ENCODE data around the gene FADS2. TPM values are rescaled to one million over a fixed set of nuclear protein-coding genes. Genes with fewer than 3 reads are reported as not detected.

Gene FADS2
- total and polyA plus RNA-seq, 2 experiments from 2014 or later, result 124 to 392 TPM

DNA sequence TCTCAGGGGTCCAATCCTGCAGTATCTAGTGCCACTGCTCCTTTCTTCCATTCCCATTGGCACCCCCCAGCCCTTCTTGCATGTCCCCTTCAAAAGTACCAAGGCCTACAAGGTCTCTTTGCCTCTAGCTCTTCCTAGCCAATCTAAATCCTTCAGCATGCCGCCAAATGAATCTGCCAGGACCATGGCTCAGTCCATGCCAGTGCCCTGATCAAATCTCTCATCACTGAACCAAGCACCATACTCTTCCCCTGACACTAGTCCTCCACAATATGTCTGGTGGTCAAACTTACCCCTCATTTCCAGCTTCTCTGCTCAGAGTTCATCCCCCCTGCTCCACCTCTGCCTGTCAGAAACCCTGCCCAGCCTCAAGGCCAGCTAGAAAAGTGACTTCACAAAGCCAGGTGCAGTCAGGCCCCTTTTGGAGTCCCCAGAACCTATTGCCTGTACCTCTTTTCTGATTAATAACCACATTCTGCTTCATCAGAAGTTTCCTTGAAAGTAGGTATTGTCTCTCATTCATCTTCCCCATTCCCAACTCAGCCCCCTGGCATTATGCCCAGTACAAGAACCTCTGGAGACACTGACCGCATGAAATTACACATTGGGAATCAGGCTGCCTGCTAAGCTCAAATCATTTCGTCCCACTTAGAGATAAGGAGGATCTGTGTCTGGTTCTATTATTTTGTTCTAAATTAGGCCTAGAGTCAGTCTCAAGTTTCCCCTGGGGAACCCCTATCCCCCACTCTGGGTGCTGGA is 24.0 kb upstream of the FADS2 start:
- Histone ChIP-seq H4K20me1 (replicated peaks; ENCODE audit: insufficient read depth) (peaks cover 13% of the 10 kb centered on the region), H3K79me2 (replicated peaks; ENCODE audit: insufficient read depth) (no peaks in the 10 kb centered on the region; the same call in 1 of the 2 replicates), H3K9me2 (ENCODE audit: insufficient read depth) (no peaks in the 10 kb centered on the region), H3F3A (replicated peaks; ENCODE audit: low read depth) (peaks cover 11% of the 10 kb centered on the region), H3K27ac (ENCODE audit: low read depth) (no peak overlapping the region), H2AFZ (no peak overlapping the region), H3K4me3 (no peak overlapping the region), H3K4me2 (no peak overlapping the region), H3K27me3 (ENCODE audit: insufficient read depth) (no peaks in the 10 kb centered on the region), H3K36me3 (ENCODE audit: insufficient read depth) (peaks cover 45% of the 10 kb centered on the region), H3K4me1 (ENCODE audit: insufficient read depth) (no peaks in the 10 kb centered on the region)
- H3K4me3 Mint-ChIP-seq, result no peak overlapping the region
- no peak for ATAC-seq
- H3K9me3 Mint-ChIP-seq, result no peaks in the 10 kb centered on the region
- peaks cover 89% of the 10 kb centered on the region for H3K36me3 Mint-ChIP-seq (ENCODE audit: low read depth)
- no peak for TF ChIP-seq ZNF331 (CRISPR knock-in tag; IDR thresholded peaks at IDR 0.05; ENCODE audit: low read depth)
- no peak for TF ChIP-seq NANOG (IDR thresholded peaks at IDR 0.05; ENCODE audit: borderline replicate concordance)
- no peak for DNase-seq (ENCODE audit: low spot score)
- no peaks in the 10 kb centered on the region for H3K4me1 Mint-ChIP-seq
- H3K27me3 Mint-ChIP-seq (ENCODE audit: insufficient read depth, low read depth, poor library complexity), result peaks cover 3% of the 10 kb centered on the region
- no peak overlapping the region for H3K27ac Mint-ChIP-seq

DNA sequence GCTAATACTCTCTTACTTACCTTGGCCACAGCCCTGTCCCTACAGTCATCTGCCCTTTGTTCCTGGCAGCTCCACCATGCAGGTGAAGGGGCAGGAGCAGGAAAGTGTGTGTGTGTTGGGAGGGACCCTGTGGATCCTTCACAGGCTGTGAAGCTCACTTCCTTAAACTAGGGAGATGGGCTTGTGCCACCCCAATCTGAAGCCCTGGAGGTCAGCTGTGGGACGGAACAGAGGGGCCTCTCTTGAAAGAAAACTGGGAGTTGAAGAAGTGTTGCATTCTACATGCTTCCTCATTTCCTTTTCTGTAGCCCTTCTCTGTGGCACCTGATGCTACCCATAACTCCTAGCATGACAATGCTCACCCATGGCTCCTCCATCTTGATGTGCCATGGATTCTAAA is 23.0 kb upstream of the FADS2 start:
- H3K27me3 Mint-ChIP-seq (ENCODE audit: insufficient read depth, low read depth, poor library complexity), result peaks cover 3% of the 10 kb centered on the region
- Histone ChIP-seq H3F3A (replicated peaks; ENCODE audit: low read depth) (peaks cover 8% of the 10 kb centered on the region; the same call in 1 of the 2 replicates), H2AFZ (no peak overlapping the region), H3K4me3 (no peak overlapping the region), H3K4me1 (ENCODE audit: insufficient read depth) (no peaks in the 10 kb centered on the region), H3K79me2 (replicated peaks; ENCODE audit: insufficient read depth) (no peaks in the 10 kb centered on the region), H3K27me3 (ENCODE audit: insufficient read depth) (no peaks in the 10 kb centered on the region), H3K9me2 (ENCODE audit: insufficient read depth) (no peaks in the 10 kb centered on the region), H4K20me1 (replicated peaks; ENCODE audit: insufficient read depth) (peaks cover 13% of the 10 kb centered on the region), H3K4me2 (no peak overlapping the region), H3K36me3 (ENCODE audit: insufficient read depth) (peaks cover 56% of the 10 kb centered on the region), H3K27ac (ENCODE audit: low read depth) (no peak overlapping the region)
- no peaks in the 10 kb centered on the region for H3K4me1 Mint-ChIP-seq
- DNase-seq (ENCODE audit: low spot score) (no peak), ATAC-seq (no peak)
- H3K9me3 Mint-ChIP-seq, result no peaks in the 10 kb centered on the region
- H3K36me3 Mint-ChIP-seq (ENCODE audit: low read depth), result peaks cover 87% of the 10 kb centered on the region
- TF ChIP-seq, protein P1, sequence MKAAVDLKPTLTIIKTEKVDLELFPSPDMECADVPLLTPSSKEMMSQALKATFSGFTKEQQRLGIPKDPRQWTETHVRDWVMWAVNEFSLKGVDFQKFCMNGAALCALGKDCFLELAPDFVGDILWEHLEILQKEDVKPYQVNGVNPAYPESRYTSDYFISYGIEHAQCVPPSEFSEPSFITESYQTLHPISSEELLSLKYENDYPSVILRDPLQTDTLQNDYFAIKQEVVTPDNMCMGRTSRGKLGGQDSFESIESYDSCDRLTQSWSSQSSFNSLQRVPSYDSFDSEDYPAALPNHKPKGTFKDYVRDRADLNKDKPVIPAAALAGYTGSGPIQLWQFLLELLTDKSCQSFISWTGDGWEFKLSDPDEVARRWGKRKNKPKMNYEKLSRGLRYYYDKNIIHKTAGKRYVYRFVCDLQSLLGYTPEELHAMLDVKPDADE (IDR thresholded peaks at IDR 0.05), result no peak
- H3K4me3 Mint-ChIP-seq, result no peak overlapping the region
- H3K27ac Mint-ChIP-seq, result no peak overlapping the region

DNA sequence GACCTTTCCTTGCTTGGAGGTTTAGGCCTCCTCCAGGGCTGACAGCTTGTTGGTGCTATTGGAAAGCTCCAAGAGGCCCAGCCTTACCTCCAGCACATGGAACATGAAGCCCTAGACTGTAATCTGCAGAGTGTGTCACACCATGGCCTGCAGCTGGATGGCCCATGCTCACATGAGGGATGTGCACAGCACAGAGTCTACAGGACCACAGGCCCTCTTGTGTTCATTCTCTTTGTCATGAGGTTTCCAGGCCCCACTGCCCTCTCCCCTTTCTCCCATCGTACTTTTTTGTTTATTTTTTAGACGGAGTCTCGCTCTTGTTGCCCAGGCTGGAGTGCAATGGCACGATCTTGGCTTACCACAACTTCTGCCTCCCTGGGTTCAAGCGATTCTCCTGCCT is 21.3 kb upstream of the FADS2 start:
- peaks cover 90% of the 10 kb centered on the region for H3K36me3 Mint-ChIP-seq (ENCODE audit: low read depth)
- DNase-seq (ENCODE audit: low spot score), result no peak
- Histone ChIP-seq H4K20me1 (replicated peaks; ENCODE audit: insufficient read depth) (peaks cover 12% of the 10 kb centered on the region), H2AFZ (no peak overlapping the region), H3K36me3 (ENCODE audit: insufficient read depth) (peaks cover 55% of the 10 kb centered on the region), H3F3A (replicated peaks; ENCODE audit: low read depth) (peaks cover 4% of the 10 kb centered on the region; the same call in 1 of the 2 replicates), H3K4me3 (no peak overlapping the region), H3K9me2 (ENCODE audit: insufficient read depth) (no peaks in the 10 kb centered on the region), H3K27me3 (ENCODE audit: insufficient read depth) (no peaks in the 10 kb centered on the region), H3K79me2 (replicated peaks; ENCODE audit: insufficient read depth) (no peaks in the 10 kb centered on the region), H3K4me1 (ENCODE audit: insufficient read depth) (no peaks in the 10 kb centered on the region), H3K4me2 (no peak overlapping the region), H3K27ac (ENCODE audit: low read depth) (no peak overlapping the region)
- peaks cover 3% of the 10 kb centered on the region for H3K27me3 Mint-ChIP-seq (ENCODE audit: insufficient read depth, low read depth, poor library complexity)
- no peaks in the 10 kb centered on the region for H3K9me3 Mint-ChIP-seq
- H3K4me3 Mint-ChIP-seq, result no peak overlapping the region
- ATAC-seq, result no peak
- no peak overlapping the region for H3K27ac Mint-ChIP-seq
- H3K4me1 Mint-ChIP-seq, result no peaks in the 10 kb centered on the region
- TF ChIP-seq, protein P2, sequence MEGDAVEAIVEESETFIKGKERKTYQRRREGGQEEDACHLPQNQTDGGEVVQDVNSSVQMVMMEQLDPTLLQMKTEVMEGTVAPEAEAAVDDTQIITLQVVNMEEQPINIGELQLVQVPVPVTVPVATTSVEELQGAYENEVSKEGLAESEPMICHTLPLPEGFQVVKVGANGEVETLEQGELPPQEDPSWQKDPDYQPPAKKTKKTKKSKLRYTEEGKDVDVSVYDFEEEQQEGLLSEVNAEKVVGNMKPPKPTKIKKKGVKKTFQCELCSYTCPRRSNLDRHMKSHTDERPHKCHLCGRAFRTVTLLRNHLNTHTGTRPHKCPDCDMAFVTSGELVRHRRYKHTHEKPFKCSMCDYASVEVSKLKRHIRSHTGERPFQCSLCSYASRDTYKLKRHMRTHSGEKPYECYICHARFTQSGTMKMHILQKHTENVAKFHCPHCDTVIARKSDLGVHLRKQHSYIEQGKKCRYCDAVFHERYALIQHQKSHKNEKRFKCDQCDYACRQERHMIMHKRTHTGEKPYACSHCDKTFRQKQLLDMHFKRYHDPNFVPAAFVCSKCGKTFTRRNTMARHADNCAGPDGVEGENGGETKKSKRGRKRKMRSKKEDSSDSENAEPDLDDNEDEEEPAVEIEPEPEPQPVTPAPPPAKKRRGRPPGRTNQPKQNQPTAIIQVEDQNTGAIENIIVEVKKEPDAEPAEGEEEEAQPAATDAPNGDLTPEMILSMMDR (conservative IDR thresholded peaks at IDR 0.05; ENCODE audit: low read depth in 2 of 2), result no peak
- TF ChIP-seq ZNF331 (CRISPR knock-in tag; IDR thresholded peaks at IDR 0.05; ENCODE audit: low read depth) (no peak), STAT1 (IDR thresholded peaks at IDR 0.05; ENCODE audit: unreplicated experiment) (no peak), CREB1 (CRISPR knock-in tag; IDR thresholded peaks at IDR 0.05; ENCODE audit: low read depth) (no peak), NANOG (IDR thresholded peaks at IDR 0.05; ENCODE audit: borderline replicate concordance) (no peak), EZH2phosphoT487 (IDR thresholded peaks at IDR 0.05; ENCODE audit: unreplicated experiment) (no peak)
